HG03565 (cell line): ENCODE results near the gene TSPAN16.
"Not testable (repeated sequence)": the region's sequence is repeated elsewhere in the genome, so short reads cannot be mapped to it uniquely, and the experiment has no call there.

Experiments used
- ATAC-seq: cut with Tn5 transposase; IDR thresholded peaks from one replicate; pipeline ENCODE4 v1.9.1; 2021; ENCODE audit warnings: mild to moderate bottlenecking, moderate library complexity; ENCODE audit not compliant: unreplicated experiment

TSPAN16 gene

DNA sequence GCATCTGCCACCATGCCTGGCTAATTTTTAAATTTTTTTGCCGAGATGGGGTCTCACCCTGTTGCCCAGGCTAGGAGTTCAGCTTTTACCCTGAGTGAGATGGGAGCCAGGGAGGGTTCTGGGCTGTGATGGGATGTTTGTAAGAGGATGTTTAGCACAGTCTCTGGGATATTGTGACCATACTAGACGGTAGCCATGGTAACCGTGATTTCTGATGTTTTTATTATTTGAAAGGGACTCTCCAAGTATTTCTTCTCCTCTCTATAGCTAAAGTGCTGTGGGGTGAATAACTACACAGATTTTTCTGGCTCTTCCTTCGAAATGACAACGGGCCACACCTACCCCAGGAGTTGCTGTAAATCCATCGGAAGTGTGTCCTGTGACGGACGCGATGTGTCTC lies 10.4 kb downstream of the TSPAN16 start:
- ATAC-seq, result no peak

GRCh38 chr19:11320278-11320995 lies 24.5 kb downstream of the TSPAN16 start:
- ATAC-seq, result not testable (repeated sequence)

GRCh38 chr19:11321191-11322126 lies 25.5 kb downstream of the TSPAN16 start:
- no peak for ATAC-seq

GRCh38 chr19:11322269-11323024 lies 26.5 kb downstream of the TSPAN16 start:
- ATAC-seq, result no peak

DNA sequence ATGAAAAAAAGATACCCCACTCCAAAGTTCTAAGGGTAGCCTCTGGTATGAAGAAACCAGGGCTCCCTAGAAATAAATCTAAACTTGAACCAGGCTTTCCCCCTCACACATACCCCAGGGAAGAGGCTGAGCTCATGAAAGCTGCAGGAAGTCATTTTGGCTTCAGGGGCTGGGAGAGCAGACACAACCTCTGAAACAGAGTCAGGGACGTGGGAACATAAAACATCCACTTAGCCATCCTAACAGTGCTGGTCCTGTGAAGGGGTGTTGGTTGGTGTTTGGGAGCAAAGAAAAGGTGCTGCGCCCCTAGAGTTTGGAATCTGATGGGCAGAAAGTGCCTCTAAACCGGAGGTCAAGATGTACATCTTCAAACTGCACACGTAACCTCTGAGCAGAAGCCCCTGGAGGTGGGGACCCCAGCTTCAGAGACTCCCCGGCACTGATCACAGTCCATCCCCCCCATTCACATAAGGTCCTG lies 27.7 kb downstream of the TSPAN16 start:
- no peak for ATAC-seq

DNA sequence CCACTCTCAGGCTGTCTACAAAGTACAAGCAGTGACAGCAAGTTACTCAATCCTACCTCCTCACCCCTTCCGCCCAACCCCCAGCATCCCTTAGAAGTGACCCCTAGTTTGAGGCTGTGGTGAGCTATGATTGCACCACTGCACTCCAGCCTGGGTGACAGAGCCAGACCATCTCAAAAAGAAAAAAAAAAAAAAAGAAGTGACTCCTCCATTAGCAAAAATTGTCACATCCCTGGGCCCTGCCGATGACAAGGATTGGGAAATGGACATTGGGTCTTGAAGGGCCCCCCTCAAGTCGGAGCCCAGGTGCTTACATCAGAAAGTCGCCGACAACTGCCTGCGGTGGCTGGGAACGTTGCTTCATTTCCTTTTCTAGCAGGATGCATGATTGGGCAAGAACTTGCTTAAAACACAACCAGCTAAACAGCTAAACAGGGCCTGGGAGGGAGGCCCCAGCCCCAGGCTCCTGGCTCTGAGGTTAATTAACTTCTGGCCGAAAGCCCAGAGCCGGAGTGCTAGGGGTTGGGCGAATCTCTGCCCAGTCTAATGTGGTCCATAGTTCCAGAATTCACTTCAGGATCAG lies 28.2 kb downstream of the TSPAN16 start:
- no peak for ATAC-seq

GRCh38 chr19:11324748-11325389 lies 28.9 kb downstream of the TSPAN16 start:
- ATAC-seq, result no peak

DNA sequence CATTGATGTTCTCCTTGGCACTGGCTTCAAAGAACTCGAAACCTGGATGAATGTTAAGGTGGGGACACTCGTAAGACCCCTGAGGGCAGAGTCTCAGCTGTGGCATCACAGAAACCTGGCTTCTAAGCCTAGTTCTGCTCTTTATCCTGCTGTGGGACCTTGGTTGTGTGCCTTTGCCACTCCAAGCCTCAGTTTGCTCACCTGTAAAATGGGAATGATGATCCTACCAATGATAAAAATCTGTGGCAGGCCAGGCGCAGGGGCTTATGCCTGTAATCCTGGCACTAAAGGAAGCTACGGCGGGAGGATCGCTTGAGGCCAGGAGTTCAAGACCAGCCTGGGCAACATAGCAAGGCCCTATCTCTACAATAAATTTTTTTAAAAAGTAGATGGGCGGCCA lies 29.6 kb downstream of the TSPAN16 start:
- ATAC-seq, result no peak

DNA sequence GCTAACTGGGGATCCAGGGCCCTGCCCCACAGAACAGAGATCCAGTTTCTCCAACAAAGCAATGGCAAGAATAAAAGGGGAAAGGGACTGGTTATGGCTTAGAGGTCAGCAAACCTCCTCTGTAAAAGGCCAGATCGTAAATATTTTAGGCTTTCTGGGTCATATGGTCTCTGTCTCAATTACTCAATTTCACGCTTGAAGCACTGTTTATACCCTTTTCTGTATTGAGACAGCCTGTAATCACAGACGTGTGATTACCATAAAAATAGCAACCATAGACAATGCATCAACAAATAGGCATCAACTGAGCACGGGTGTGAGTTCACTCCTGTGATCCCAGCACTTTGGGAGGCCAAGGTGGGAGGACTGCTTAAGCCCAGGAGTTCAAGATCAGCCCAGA lies 34.2 kb downstream of the TSPAN16 start:
- ATAC-seq, result no peak

DNA sequence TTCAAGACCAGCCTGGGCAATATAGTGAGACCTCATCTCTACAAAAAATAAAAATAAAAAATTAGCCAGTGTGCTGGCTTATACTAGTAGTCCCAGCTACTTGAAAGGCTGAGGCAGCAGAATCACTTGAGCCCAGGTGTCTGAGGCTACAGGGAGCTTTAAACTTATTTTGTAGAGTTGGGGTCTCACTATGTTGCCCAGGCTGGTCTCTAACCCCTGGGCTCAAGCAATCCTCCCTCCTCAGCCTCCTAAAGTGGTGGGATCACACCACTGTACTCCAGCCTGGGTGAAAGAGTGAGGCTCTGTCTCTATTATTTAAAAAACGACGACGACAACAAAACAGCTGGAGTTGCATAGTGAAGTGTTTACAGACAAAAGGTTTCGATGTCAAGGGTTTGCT lies 35.5 kb downstream of the TSPAN16 start:
- no peak for ATAC-seq

GRCh38 chr19:11332822-11333221 lies 36.9 kb downstream of the TSPAN16 start:
- no peak for ATAC-seq

- not testable (repeated sequence) for ATAC-seq
Measured at GRCh38 chr19:11333838-11334237, 37.9 kb downstream of the TSPAN16 start.

DNA sequence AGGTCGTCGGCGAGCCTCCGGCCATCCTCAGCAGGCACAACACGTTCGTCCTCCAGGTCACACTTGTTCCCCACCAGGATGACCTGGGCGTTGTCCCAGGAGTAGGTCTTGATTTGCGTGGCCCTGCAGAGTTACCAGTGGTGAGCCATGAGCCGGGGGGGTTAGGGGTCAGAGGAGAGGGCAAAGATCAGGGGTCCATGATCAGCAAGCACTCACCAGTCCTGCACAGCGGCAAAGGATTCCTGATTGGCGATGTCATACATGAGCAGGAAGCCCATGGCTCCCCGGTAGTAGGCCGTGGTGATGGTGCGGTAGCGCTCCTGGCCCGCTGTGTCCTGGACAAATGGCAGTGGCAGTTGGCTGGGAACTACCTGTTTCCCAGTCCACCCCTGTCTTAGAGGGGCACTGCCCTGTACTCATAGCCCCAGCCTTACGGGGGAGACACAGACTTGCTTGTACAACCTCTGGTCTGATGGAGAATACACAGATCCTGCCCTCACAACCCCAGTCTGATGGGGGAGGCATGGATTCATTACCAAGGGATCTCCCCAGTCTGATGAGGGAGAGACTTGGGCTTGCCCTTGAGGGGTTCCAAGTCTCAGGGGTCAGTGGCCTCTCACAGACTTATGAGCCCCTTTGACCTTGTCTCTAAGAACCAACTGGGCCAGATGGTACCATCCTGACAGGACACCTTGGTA lies 39.6 kb downstream of the TSPAN16 start:
- no peak for ATAC-seq

- ATAC-seq, result no peak
Measured at GRCh38 chr19:11337080-11337479, 41.1 kb downstream of the TSPAN16 start.

GRCh38 chr19:11338121-11338520 lies 42.2 kb downstream of the TSPAN16 start:
- ATAC-seq, result no peak

DNA sequence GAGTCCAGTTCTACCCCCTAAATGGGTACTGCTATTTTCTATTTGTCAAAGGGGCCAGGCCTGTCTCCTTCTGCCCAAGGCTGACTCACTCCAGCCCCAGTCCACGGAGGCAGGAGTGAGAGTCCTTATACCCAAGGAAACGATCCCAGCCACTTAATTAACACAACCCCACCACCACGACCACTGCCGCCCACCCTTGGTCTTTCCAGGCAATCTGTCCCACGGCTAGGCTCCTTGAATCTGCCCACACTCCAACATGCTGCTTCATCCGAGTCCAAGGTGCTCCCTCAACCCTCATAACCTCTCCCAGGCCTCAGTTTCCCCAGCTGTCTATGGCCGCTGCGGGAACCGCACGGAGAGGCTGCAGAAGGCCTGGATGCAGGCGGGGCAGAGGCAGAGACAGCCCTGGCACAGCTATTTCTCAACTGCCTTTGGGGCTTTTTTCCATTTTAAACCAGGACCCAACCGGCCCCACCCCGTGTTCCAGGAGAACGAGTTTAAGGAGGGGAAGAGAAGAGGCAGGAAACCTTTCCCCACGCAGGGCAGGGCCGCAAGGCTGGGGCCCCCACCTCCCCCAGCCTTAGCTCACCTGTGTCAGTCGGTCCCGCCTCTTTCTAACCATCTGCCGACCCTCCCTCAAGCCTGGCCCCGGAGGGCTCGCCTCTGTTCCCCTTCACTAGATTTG lies 42.8 kb downstream of the TSPAN16 start:
- ATAC-seq, result no peak

GRCh38 chr19:11339254-11340098 lies 43.5 kb downstream of the TSPAN16 start, which contains the start of gene RAB3D:
RAB3D (minus strand) TSS chr19:11339657; CDS start chr19:11337399, 2,258 bp downstream.
- no peak for ATAC-seq

GRCh38 chr19:11340099-11340467 lies 44.1 kb downstream of the TSPAN16 start:
- not testable (repeated sequence) for ATAC-seq
